Stomach (tissue), 9 donors: ENCODE results near the gene DUSP7. TPM values are rescaled to one million over a fixed set of nuclear protein-coding genes. Genes with fewer than 3 reads are reported as not detected.

ENCODE experiments used
- DNase-seq, 2 donors: peaks; one replicate each; pipeline versions ENCODE4 v3.0.0 to v3.0.0-alpha.2; 2013 to 2019
- H3K27ac ChIP-seq, 5 donors: fragments of 200-600 bp in 4 of 5; sonication (generic) in 4 of 5; one replicate each; pipeline ENCODE4 v1.5.1; 2013 to 2019; ENCODE audit warnings: mild to moderate bottlenecking in 1 of 5, moderate library complexity in 1 of 5
- H3K27me3 ChIP-seq, 3 donors: fragments of 200-600 bp; sonication (generic); one replicate each; pipeline ENCODE4 v1.5.1; 2017 to 2019; ENCODE audit warnings: mixed run types in 1 of 3
- H3K36me3 ChIP-seq, 4 donors: fragments of 200-600 bp; sonication (generic); 1 replicate in 3 of 4; 2 replicates in 1 of 4; pipeline ENCODE4 v1.5.1; 2016 to 2019
- H3K4me1 ChIP-seq, 4 donors: fragments of 200-600 bp; sonication (generic); one replicate each; pipeline ENCODE4 v1.5.1; 2016 to 2019
- H3K4me3 ChIP-seq, 4 donors: fragments of 200-600 bp; sonication (generic) in 3 of 4; one replicate each; pipeline ENCODE4 v1.5.1; 2016 to 2019; ENCODE audit warnings: mild to moderate bottlenecking in 1 of 4
- H3K9me3 ChIP-seq, 4 donors: fragments of 200-600 bp; sonication (generic); one replicate each; pipeline ENCODE4 v1.5.1; 2016 to 2019
- CTCF ChIP-seq, 7 experiments: fragments of 450-650 bp in 4 of 7; fragments of 200-600 bp in 3 of 7; sonication (generic) in 3 of 7; IDR thresholded peaks; one replicate each; pipeline ENCODE4 v1.5.1; 2016 to 2019; ENCODE audit warnings: antibody characterized with exemption in 7 of 7, control low read depth in 2 of 7, mild to moderate bottlenecking in 1 of 7
- EP300 ChIP-seq: sonication (generic); formaldehyde crosslinking; IDR thresholded peaks from one replicate; pipeline ENCODE4 v1.6.1; 2017; ENCODE audit warnings: antibody characterized with exemption
- POLR2A ChIP-seq, 4 donors: fragments of 450-650 bp; IDR thresholded peaks; one replicate each; pipeline ENCODE4 v1.6.1; 2016; ENCODE audit warnings: antibody characterized with exemption in 4 of 4, control low read depth in 2 of 4, mild to moderate bottlenecking in 1 of 4, moderate library complexity in 1 of 4
- POLR2AphosphoS5 ChIP-seq, 3 donors: sonication (generic); formaldehyde crosslinking; IDR thresholded peaks; one replicate each; pipeline ENCODE4 v1.6.1; 2016; ENCODE audit warnings: antibody characterized with exemption in 3 of 3
- WGBS, 5 donors: extraction: QIAGEN DNeasy Blood & Tissue Kit in 3 of 5; methylation state at CpG; one replicate each; pipeline versions ENCODE4 v1.1.5 to v1.1.7; 2013 to 2018; 5-methylcytosine and 5-hydroxymethylcytosine counted together
- intact Hi-C: fragments of 100-400 bp; cut with DNase I; formaldehyde crosslinking; loops from one replicate; pipeline ENCODE4 v1.15.1; 2023; ENCODE audit warnings: low total_unique reads
- polyA plus RNA-seq, 3 donors: library from polyadenylated mRNA; stranded (reverse); fragments of 200-250 nt; gene quantifications; one replicate each; pipeline ENCODE4 v1.2.3, GENCODE V29; 2013
- total RNA-seq, 5 donors: library from RNA; depleted of rRNA; stranded (reverse); fragments of >200 nt; gene quantifications; one replicate each; pipeline versions ENCODE4 v1.1.0 to v1.2.3, GENCODE V29; 2014 to 2016
- donor health status: healthy with polysubstance abuse.
- donor health status: Bipolar disorder and iron deficiency.
- donor health status: healthy.

DUSP7 gene
- total and polyA plus RNA-seq, 8 donors: 0.58 to 23.7 (median 5.0) TPM

- Histone ChIP-seq H3K4me1 (peaks cover 0 to 16% (median 2%) of the 10 kb centered on the region in 4 donors), H3K4me3 (no peak overlapping the region), H3K27ac (no peak overlapping the region), H3K27me3 (no peaks in the 10 kb centered on the region), H3K36me3 (no peaks in the 10 kb centered on the region), H3K9me3 (no peaks in the 10 kb centered on the region)
- 55 to 73% (median 66%) methylated on average over 21 of the region's 21 CpGs for WGBS, 5 donors
- intact Hi-C loops: no loop called here
- no peak for TF ChIP-seq POLR2AphosphoS5 (IDR thresholded peaks at IDR 0.05)
- TF ChIP-seq POLR2A (IDR thresholded peaks at IDR 0.05): no peak
- no peak for TF ChIP-seq EP300
- TF ChIP-seq CTCF (IDR thresholded peaks at IDR 0.05): no peak
- DNase-seq: no peak
Measured at GRCh38 chr3:52080830-52081719, 24.7 kb upstream of the DUSP7 start.

GRCh38 chr3:52079958-52080357, 23.6 kb upstream of the DUSP7 start:
- Histone ChIP-seq H3K4me1 (peaks cover 0 to 16% (median 2%) of the 10 kb centered on the region in 4 donors), H3K9me3 (no peaks in the 10 kb centered on the region), H3K27ac (no peak overlapping the region), H3K27me3 (no peaks in the 10 kb centered on the region), H3K36me3 (no peaks in the 10 kb centered on the region), H3K4me3 (no peak overlapping the region)
- WGBS, 5 donors: 92 to 99% (median 97%) methylated on average over 5 of the region's 5 CpGs
- intact Hi-C loops: no loop called here
- no peak for TF ChIP-seq POLR2AphosphoS5 (IDR thresholded peaks at IDR 0.05)
- TF ChIP-seq POLR2A (IDR thresholded peaks at IDR 0.05): no peak
- TF ChIP-seq CTCF (IDR thresholded peaks at IDR 0.05): no peak
- no peak for TF ChIP-seq EP300
- no peak for DNase-seq

- intact Hi-C loops: no loop called here
- H3K27me3 ChIP-seq: no peaks in the 10 kb centered on the region
- H3K27ac ChIP-seq: no peak overlapping the region
- no peak overlapping the region for H3K4me3 ChIP-seq
- H3K36me3 ChIP-seq: no peaks in the 10 kb centered on the region
- TF ChIP-seq POLR2A (IDR thresholded peaks at IDR 0.05): no peak
- no peak for TF ChIP-seq CTCF (IDR thresholded peaks at IDR 0.05)
- TF ChIP-seq POLR2AphosphoS5 (IDR thresholded peaks at IDR 0.05): no peak
- no peak for TF ChIP-seq EP300
- H3K4me1 ChIP-seq: peaks cover 0 to 16% (median 2%) of the 10 kb centered on the region in 4 donors
- no peak for DNase-seq
- 93 to 96% (median 94%) methylated on average over 19 of the region's 19 CpGs for WGBS, 5 donors
- no peaks in the 10 kb centered on the region for H3K9me3 ChIP-seq
Measured at GRCh38 chr3:52078781-52079560, 22.6 kb upstream of the DUSP7 start.

- peaks cover 0 to 16% (median 2%) of the 10 kb centered on the region in 4 donors for H3K4me1 ChIP-seq
- TF ChIP-seq POLR2A (IDR thresholded peaks at IDR 0.05) (no peak), CTCF (IDR thresholded peaks at IDR 0.05) (no peak), EP300 (no peak), POLR2AphosphoS5 (IDR thresholded peaks at IDR 0.05) (no peak)
- no peak overlapping the region for H3K4me3 ChIP-seq
- peak overlapping the region in 1 of 5 donors; percentile 30 for H3K27ac ChIP-seq
- WGBS, 5 donors: 47 to 61% (median 55%) methylated on average over 3 of the region's 3 CpGs
- no peak for DNase-seq
- H3K27me3 ChIP-seq: no peaks in the 10 kb centered on the region
- intact Hi-C loops: no loop called here
- H3K9me3 ChIP-seq: no peaks in the 10 kb centered on the region
- no peaks in the 10 kb centered on the region for H3K36me3 ChIP-seq
Measured at GRCh38 chr3:52077925-52078324, 21.6 kb upstream of the DUSP7 start.
